ENCODE results near the gene PTPRG.

- TF ChIP-seq CTCF (IDR thresholded peaks at IDR 0.05) (no peak), POLR2AphosphoS5 (IDR thresholded peaks at IDR 0.05) (no peak)
These were observed 310.8 kb downstream of the PTPRG start for GRCh38 chr3:61872077-61872706.
